HG02943 (cell line): ENCODE data around the gene UBE2D2.
"Not testable (repeated sequence)": the region's sequence is repeated elsewhere in the genome, so short reads cannot be mapped to it uniquely, and the experiment has no call there.

Experiments
- ATAC-seq: cut with Tn5 transposase; IDR thresholded peaks from one replicate; pipeline ENCODE4 v1.9.1; 2021; ENCODE audit warnings: mild to moderate bottlenecking, low read depth, moderate library complexity; ENCODE audit not compliant: unreplicated experiment

The UBE2D2 gene

DNA sequence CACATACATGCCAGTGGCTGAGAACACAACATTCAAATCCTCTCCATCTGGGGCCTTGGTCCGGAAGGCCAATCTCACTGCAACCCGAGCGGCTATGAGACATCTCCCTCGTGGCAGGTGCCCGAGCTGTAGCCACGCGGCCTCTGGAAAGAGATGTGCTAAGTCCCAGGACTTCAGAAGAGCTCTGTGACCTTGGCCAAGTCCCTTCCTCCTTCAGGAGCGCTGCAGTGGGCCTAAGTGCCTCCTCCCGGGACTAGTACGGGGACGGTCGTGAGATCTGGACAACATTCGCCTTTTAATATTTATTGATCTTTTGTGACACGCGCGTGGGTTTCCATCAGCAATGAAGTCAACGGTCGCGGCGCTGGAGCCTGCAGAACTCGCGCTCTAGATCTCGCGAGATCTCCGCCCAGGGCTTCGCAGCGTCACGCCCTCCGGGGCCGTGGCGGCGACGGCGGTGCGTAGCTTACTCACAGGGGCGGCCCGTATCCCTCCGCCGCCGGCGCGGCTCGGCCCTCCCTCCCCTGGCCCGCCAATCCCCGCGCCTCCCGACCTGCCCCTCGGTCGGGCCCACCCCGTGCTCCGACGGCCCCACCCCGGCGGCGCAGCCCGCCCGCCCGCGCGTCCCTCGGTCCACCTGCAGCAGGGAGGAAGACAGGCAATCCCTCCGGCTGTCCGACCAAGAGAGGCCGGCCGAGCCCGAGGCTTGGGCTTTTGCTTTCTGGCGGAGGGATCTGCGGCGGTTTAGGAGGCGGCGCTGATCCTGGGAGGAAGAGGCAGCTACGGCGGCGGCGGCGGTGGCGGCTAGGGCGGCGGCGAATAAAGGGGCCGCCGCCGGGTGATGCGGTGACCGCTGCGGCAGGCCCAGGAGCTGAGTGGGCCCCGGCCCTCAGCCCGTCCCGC is at the start of gene UBE2D2:
UBE2D2 (plus strand) TSS at position 588 of the 903 bp plus-strand sequence. CDS start 453 bp downstream, outside the sequence.
- peak; percentile 73 for ATAC-seq

DNA sequence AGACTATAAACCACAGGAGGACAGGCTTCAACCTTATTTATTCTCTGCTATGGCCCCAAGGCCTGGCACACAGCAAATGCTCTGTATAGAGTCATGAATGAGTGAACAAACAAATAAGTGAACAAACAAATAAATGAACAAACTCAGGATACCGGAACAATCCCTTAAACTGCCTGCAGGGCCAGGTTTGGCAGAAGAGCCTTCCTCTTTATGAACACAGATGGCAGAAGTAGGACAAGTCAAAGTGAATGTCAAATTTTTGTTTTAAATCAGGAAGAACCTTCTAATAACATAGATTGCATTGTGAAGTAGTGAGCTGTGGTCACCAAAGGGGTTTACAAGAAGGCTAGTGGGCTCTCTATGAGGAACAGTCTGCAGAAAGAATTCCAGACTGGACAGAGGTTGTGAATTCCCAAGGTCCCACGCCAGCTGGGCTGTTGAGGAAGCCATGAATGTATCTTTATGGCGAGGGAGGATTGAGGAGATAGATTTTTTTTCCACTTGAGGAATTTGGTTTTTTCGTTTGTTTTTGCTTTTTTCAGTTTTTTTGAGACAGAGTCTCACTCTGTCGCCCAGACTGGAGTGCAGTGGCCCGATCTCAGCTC is 48.3 kb upstream of the UBE2D2 start:
- ATAC-seq: no peak

DNA sequence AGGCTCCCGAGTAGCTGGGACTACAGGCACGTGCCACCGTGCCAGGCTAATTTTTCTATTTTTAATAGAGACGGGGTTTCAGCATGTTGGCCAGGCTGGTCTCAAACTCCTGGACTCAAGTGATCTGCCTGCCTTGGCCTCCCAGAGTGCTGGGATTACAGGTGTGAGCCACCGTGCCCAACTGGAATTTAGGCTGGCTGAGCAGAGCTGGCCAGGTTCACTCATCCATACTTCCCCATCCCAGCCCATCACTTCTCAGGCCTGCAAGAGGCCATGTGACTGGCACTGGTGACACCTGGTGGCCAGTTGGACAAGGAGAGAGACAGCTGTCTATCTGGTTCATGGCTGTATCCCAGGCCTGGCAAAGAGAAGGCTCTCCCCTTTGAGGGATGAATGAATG is 47.7 kb upstream of the UBE2D2 start:
- not testable (repeated sequence) for ATAC-seq

DNA sequence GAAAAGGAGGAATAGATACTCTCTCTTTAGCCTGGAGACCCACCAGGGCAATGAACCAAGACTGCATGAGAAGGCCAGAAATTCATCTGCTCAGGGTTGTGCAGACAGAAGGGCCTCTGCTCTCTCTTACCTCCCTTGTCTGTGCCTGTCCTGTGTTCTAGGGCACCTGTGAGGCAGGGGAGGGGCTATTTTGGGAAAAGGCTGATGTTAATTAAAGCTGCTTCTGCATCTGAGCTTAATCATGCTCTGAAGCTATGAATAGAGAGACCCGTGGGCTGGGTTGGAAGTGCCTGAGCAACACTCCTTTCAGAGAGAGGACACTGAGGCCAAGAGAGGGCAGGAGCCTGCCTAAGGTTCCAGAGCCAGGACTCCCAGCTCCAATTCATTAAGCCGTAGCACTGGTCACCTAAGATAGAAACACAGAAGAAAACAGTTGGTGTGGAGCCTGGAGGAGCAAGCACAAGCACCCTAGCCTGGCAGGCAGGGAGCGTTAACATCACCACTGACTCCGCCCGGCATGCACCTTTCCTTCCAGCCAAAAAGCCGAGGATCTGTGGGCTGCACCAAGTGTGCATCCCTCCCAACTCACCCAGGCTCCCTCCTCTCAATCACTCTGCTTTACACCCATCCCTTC is 47.2 kb upstream of the UBE2D2 start:
- no peak for ATAC-seq

DNA sequence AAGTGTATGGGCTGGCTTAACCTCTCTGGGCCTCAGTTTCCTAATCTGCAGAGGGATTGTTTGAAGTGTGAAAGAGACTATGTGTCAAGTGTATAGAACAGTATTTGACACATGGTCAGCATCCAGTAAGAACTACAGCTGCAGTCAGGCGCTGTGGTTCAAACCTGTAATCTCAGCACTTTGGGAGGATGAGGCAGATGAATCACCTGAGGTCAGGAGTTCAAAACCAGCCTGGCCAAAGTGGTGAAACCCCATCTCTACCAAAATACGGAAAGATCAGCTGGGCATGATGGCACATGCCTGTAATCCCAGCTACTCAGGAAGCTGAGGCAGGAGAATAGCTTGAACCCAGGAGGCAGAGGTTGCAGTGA is 46.7 kb upstream of the UBE2D2 start:
- no peak for ATAC-seq

DNA sequence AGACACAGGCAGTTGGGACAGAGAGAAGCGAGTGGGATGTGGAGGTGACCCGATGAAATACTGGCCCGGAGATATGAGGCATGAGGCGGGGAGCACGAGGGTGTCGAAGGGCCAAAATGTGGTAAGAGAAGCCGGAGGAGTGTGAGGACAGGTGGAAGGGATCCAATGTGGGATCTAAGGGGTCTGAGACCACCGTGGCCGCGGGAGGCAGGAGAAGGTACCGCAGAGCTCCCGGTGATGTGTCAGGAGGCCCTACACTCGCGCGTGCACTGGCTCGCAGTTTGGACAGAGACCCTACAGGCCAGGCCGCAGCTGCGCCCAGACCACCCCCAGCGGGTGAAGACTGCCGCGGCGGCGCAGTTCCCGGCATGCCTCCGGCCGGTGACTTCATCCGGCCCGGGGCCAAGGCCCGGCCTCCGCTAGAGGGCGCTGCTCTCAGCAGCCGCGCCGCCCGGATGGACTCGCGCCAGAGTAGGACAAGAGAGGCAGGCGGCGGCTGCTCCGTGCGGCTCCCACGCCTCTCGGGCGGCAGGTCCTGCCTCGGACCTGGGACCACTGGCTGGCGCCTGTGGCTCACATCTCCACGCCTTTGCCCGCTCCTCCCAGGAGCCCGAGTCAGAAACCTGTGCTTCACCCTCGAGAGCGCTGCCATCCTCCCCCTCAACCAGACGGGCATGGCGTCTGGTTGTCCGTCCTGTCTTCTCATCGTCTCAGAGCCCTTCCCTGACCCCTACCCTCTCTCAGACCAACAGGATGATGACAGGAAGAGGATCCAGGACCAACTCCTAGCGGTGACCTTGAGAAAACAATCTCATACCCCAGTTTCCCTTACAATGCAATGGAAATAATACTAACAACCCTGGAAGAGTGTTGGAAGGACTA is 43.2 kb upstream of the UBE2D2 start:
- ATAC-seq: peak; percentile 79

DNA sequence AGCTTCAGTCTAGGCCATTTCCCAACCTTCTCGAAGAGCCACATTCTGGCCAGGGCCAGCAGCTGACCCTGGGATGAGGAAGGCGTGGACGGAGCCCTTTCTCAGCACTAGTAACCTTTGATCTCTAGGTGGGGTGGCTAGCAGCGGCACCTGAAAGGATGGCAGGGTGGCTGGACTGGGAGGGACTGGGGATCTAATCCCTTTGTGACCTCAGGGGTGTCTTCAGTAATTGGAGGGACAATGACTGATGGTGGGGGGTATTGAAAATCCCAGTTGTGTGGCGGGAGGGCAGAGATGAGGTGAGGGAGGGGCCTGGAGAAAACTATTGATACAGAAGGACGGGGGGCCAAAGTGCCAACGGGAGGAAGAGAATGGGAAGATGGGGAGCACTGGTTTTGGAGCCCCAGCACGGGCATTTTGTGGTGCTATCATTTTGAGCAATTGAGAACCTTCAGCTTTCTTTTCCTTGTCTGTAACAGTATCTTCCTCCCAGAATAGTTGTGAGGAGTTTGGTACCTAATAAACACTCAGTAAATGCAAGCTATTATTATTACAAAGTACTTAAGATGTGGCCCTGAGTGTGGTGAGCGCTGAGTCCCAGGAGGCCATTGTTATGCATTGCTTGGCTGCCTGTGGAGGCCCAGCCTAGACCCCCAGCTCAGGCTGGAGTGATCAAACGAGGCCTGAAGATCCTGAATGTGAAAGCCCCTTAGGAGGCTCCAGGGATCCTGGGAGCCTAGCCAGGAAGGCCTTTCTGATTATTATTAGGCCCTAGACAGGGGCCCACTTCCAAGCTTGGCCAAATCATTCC is 37.3 kb upstream of the UBE2D2 start:
- no peak for ATAC-seq

DNA sequence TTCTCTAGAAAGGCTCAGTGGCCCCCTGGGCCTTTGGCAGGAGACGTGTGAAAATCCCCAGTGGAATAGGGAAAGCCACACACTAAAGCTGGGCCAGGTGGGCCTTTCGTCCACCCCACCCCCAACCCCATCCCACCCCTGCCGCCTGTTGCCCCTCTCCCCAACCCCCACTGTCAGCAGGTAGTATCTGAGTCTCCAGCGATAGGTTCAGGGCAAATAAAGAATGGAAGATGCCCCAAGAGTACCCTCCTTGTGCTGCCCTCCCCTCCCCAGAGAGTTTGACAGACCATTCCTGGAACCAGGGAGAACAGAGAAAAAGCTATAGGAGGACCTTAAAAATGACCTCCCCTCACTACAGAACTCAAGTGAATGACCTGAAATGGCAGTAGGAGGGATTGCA is 36.7 kb upstream of the UBE2D2 start:
- ATAC-seq: no peak

DNA sequence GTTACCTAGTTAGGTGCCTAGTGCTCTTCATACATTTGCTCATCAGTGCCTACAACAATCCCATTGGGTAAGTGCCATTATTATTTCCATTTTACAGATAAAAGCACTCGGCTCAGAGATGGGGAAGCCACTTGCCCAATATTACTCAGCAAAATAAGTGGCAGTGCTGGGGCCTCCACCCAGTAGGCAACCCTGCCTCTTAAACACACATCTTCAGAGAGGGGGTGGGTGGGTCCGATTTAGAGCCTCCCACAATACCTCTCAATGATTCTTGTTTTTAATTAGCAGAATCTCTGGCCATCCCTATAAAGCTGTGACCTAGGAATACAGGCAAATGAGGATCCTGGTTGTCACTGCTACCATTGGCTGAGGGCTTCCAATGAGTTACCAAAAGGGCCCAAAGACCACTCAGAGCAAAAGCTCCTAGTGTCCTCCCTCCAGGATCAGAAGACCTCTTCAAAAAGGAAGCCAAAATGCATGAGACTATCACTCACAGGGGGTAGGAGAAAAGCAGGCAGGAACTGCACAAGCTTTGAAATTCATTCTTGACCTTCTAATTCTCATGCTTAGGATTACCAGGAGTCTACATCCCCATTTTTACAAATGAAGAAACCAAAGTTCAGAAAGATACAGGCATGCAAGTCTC is 36.1 kb upstream of the UBE2D2 start:
- ATAC-seq: no peak

DNA sequence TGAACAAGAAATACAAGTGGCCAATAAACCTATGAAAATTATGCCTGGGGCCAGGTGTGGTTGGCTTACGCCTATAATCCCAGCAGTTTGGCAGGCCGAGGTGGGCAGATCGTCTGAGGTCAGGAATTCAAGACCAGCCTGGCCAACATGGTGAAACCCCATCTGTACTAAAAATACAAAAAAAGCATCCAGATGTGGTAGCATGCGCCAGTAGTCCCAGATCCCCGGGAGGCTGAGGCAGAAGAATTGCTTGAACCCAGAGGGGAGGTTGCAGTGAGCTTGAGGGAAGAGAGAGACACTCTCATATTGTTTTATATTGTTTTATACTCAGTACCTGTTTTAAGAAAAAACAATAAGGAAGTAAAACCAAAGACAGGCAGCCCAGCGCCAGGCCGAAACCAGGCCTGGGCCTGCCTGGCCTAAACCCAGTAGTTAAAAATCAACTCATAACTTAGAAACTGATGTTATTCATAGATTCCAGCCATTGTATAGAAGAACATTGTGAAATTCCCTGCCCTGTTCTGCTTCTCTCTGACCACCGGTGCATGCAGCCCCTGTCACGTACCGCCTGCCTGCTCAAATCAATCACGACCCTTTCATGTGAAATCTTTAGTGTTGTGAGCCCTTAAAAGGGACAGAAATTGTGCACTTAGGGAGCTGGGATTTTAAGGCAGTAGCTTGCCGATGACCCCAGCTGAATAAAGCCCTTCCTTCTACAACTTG is 35.4 kb upstream of the UBE2D2 start:
- ATAC-seq: not testable (repeated sequence)

DNA sequence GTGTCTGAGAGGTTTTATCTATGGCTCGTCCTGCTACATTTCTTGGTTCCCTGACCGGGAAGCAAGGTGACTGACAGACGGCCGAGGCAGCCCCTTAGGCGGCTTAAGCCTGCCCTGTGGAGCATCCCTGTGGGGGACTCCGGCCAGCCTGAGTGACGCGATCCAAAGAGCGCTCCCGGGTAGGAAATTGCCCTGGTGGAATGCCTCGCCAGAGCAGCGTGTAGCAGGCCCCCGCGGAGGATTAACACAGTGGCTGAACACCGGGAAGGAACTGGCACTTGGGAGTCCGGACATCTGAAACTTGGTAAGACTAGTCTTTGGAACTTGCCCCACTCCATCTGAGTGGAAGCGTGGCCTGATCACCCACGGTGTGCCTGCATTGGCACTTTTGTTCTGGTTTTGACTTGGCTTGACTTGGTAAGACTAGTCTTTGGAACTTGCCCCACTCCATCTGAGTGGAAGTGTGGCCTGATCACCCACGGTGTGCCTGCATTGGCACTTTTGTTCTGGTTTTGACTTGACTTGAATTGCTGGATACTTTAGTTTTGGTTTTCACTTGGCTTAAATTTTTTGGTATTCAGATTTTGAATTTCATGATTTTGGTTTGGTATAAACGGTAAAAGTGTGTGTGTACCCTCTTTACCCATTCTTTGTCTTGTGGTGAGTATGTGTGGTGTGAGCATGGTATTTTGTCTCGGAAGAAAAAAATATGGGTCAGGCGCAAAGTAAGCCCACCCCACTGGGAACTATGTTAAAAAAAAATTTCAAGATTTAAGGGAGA is 34.6 kb upstream of the UBE2D2 start:
- ATAC-seq: not testable (repeated sequence)

DNA sequence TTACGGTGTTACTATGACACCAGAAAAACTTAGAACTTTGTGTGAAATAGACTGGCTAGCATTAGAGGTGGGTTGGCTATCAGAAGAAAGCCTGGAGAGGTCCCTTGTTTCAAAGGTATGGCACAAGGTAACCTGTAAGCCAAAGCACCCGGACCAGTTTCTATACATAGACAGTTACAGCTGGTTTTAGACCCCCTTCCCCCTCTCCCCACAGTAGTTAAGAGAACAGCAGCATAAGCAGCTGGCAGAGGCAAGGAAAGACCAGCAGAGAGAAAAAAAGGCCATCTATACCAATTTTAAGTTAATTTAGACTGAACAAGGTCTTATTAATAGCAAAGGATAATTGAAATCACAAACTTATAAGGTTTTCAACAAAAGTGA is 34.1 kb upstream of the UBE2D2 start:
- ATAC-seq: not testable (repeated sequence)

DNA sequence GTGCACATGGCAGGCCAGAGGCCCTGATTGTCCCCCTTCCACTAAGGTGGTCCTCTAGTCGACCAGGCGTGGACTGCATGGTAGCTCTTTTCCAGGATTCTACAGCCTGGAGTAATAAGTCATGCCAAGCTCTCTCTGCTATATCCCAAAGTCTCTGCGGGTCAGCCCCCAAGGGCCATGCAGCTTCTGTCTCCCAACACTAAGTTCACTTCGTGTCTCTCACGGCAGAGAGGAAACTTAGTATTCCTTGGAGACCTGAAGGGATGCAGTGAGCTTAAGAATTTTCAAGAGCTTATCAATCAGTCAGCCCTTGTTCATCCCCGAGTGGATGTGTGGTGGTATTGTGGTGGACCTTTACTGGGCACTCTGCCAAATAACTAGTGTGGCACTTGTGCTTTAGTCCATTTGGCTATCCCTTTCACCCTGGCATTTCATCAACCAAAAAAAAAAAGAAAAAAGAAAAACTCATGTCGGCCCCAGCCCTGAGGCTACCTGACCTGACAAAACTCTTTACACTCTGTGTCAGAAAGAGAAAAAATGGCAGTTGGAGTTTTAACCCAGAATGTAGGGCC is 33.2 kb upstream of the UBE2D2 start:
- not testable (repeated sequence) for ATAC-seq

DNA sequence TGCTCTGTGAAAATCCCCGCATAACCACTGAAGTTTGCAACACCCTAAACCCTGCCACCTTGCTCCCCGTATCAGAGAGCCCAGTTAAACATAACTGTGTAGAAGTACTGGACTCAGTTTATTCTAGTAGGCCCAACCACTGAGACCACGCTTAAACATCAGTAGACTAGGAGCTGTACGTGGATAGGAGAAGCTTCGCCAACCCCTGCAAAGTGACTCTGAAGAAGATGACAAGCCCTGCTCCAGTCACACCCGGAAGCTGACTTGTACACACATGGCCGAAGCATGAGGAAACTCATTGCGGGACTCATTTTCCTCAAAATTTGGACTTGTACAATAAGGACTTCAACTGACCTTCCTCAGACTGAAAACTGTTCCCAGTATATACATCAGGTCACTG is 32.4 kb upstream of the UBE2D2 start:
- not testable (repeated sequence) for ATAC-seq

DNA sequence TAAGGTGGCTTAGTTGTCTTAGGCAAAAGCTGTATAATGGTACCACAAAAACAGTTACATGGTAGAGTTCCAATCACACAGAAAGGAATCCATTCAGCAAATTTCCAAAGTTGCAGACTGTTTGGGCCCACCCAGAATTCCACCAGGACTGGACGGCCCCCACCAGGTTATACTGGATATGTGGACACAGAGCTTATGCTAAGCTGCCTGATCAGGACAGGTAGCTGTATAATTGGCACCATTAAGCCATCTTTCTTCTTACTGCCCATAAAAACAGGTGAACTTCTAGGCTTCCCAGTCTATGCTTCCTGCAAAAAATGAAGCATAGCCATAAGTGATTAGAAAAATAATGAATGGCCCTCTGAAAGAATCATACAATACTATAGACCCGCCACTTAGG is 31.1 kb upstream of the UBE2D2 start:
- ATAC-seq: not testable (repeated sequence)

DNA sequence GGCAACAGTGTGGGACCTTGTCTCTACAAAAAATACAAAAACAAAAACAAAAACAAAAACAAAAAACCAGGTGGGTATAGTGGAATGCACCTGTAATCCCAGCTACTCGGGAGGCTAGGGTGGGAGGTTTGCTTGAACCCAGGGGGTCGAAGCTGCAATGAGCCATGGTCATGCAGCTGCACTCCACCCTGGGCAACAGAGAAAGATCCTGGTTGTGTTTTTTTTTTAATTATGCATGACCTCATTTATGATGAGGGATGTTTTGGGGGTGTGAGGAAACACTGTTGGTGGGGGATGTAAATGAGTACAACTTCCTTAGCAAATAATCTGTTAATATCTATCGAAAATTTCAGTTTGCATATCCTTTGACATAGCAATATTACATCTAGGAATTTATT is 29.4 kb upstream of the UBE2D2 start:
- ATAC-seq: no peak

DNA sequence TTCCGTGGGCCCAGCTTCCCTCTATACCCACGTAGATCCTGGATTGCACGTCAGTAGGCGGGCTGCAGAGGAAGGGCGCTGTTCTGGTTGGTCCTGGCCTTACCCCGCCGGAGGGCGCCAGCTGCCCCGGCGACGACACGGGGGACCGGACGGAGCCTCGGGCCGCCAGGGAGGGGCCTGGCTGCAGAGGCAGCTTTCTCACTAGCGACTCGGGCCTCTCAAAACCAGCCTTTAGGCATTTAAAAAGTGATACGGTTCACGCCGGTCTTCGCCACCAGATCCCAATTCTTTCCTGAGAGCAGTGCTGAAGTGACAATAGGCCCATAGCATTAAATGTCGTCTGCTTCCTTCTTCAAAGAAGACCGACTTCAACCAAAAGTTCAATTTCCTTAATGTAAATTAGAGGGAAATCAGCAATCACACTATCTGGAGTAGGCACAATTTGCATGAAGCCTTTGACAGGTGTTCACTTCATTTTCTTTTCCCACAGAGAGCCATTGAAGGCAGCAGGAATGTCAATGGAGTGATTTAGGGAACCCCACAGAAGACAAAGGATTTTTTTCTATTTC is 17.6 kb upstream of the UBE2D2 start:
- peak; percentile 90 for ATAC-seq
